ENCODE measurements around the gene GBX2. TPM values are rescaled to one million over a fixed set of nuclear protein-coding genes. Genes with fewer than 3 reads are reported as not detected.

The GBX2 gene
- total and polyA plus RNA-seq, 2 of the 13 experiments (the other 11 are each of a cell fraction or from before 2014, with no cell fraction given), result not detected

DNA sequence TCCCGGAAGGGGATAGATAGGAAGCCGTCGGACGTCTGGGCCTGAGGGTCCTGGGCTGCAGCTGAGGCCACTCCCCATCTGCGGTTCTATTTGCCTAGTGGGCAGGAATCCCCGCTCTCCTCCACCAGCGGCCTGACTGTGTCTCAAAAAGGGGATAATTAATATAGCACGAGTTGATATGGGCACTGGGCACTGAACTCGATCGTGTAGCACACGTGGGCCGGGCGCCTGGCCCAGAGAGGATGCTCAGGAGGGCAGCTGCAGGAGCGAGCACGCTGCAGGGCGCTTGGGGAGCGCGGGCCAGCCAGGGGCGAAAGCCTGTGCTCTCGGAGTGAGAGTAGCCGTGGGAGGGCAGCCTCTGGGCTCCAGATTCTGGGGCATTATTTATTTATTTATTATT, 8.8 kb upstream of the GBX2 start:
- no peaks in the 10 kb centered on the region for H3K36me3 ChIP-seq (replicated peaks in 1 of 2; ENCODE audit: control insufficient read depth in 1 of 2, insufficient read depth in 2 of 2, low read length in 2 of 2)
- H3K4me1 ChIP-seq (ENCODE audit: insufficient read depth, low read length), result 0 out of 2 replicates have a peak, but pooled peaks cover 9% of the 10 kb centered on the region
- ATAC-seq (no peak), DNase-seq (ENCODE audit: low spot score) (no peak), FAIRE-seq (no peak)
- H3K9ac ChIP-seq (ENCODE audit: insufficient read depth, low read depth, low read length), result no peak overlapping the region
- no peak overlapping the region for H2AFZ ChIP-seq (ENCODE audit: low read length)
- 67% methylated on average over 21 of the region's 21 CpGs for WGBS (ENCODE audit: low lambda C conversion rate)
- no peak overlapping the region for H3K27ac ChIP-seq (ENCODE audit: extremely low read length, insufficient read depth, low read length)
- no peaks in the 10 kb centered on the region for H3K9me3 ChIP-seq (ENCODE audit: low read length)
- no peak overlapping the region for H3K4me3 ChIP-seq (replicated peaks in 1 of 3; ENCODE audit: insufficient read depth in 1 of 3, low read depth in 2 of 3, low read length in 3 of 3)
- no TSS peak for BruUV-seq (replicated peaks)
- ChIA-PET POLR2A (no interaction called here), CTCF (ENCODE audit: low intra/inter-chr PET ratio, low total read pairs) (interaction anchor here (0.8 to 2.1 kb wide), 3 partner anchors 240 to 411 kb away, joined by 3 to 15 read pairs (median 8); no protein-coding TSS in a partner anchor)
- peak; percentile 33 for TF ChIP-seq RBM39 (IDR thresholded peaks at IDR 0.05; ENCODE audit: low read depth, low read length, poor library complexity, severe bottlenecking)
- TF ChIP-seq SRY (CRISPR knock-in tag; IDR thresholded peaks at IDR 0.05), result 0 out of 2 replicates have a peak, but pooled peaks have one; percentile 27
- TF ChIP-seq, protein P1, sequence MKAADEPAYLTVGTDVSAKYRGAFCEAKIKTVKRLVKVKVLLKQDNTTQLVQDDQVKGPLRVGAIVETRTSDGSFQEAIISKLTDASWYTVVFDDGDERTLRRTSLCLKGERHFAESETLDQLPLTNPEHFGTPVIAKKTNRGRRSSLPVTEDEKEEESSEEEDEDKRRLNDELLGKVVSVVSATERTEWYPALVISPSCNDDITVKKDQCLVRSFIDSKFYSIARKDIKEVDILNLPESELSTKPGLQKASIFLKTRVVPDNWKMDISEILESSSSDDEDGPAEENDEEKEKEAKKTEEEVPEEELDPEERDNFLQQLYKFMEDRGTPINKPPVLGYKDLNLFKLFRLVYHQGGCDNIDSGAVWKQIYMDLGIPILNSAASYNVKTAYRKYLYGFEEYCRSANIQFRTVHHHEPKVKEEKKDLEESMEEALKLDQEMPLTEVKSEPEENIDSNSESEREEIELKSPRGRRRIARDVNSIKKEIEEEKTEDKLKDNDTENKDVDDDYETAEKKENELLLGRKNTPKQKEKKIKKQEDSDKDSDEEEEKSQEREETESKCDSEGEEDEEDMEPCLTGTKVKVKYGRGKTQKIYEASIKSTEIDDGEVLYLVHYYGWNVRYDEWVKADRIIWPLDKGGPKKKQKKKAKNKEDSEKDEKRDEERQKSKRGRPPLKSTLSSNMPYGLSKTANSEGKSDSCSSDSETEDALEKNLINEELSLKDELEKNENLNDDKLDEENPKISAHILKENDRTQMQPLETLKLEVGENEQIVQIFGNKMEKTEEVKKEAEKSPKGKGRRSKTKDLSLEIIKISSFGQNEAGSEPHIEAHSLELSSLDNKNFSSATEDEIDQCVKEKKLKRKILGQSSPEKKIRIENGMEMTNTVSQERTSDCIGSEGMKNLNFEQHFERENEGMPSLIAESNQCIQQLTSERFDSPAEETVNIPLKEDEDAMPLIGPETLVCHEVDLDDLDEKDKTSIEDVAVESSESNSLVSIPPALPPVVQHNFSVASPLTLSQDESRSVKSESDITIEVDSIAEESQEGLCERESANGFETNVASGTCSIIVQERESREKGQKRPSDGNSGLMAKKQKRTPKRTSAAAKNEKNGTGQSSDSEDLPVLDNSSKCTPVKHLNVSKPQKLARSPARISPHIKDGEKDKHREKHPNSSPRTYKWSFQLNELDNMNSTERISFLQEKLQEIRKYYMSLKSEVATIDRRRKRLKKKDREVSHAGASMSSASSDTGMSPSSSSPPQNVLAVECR (CRISPR knock-in tag; IDR thresholded peaks at IDR 0.05; ENCODE audit: borderline replicate concordance), result no peak
- peaks cover 3% of the 10 kb centered on the region; the same call in 1 of the 2 replicates for H4K20me1 ChIP-seq (ENCODE audit: insufficient read depth, low read length)
- H3K79me2 ChIP-seq (ENCODE audit: insufficient read depth, low read length), result no peaks in the 10 kb centered on the region
- intact Hi-C loops (cut with micrococcal nuclease; ENCODE audit: unreplicated experiment), result no loop called here
- in situ Hi-C loops (cut with HindIII; ENCODE audit: extremely low pct_ligation_motif_present, low pct_unique_long_range_greater_than_20kb), result loop anchor here (5.0 kb wide), 1 partner anchor 400 kb away; no protein-coding TSS in a partner anchor
- peaks cover 16 to 74% of the 10 kb centered on the region in 2 experiments; a peak in 4 of 5 replicates for H3K27me3 ChIP-seq (ENCODE audit: control insufficient read depth in 1 of 2, insufficient read depth in 2 of 2, low read length in 2 of 2)
- no peak overlapping the region for H3K4me2 ChIP-seq (ENCODE audit: low read depth, low read length)
